Measurements from ENCODE around the gene MYO16.
"Not testable (repeated sequence)": the region's sequence is repeated elsewhere in the genome, so short reads cannot be mapped to it uniquely, and the experiment has no call there.

The MYO16 gene

GRCh38 chr13:108902405-108903155 lies 273.2 kb downstream of the MYO16 start:
- Histone ChIP-seq H3K4me3 (ENCODE audit: insufficient read length, low read depth) (no peak overlapping the region), H3K27me3 (ENCODE audit: insufficient read depth, insufficient read length) (no peaks in the 10 kb centered on the region), H3K36me3 (ENCODE audit: insufficient read depth, insufficient read length, low read length) (no peaks in the 10 kb centered on the region), H3K9me3 (ENCODE audit: insufficient read depth, low read length) (0 out of 2 replicates have a peak, but pooled peaks cover 4% of the 10 kb centered on the region), H3K4me1 (ENCODE audit: insufficient read depth, insufficient read length) (no peaks in the 10 kb centered on the region), H3K9ac (ENCODE audit: insufficient read length, low read depth) (no peak overlapping the region)
- DNase-seq (ENCODE audit: low read depth, low spot score): no peak
- TF ChIP-seq ZNF274 (IDR thresholded peaks at IDR 0.05; ENCODE audit: low read depth, low read length) (no peak), SUZ12 (IDR thresholded peaks at IDR 0.05; ENCODE audit: extremely low read depth, insufficient read depth, insufficient read length) (no peak), YY1 (IDR thresholded peaks at IDR 0.05; ENCODE audit: insufficient read depth, insufficient read length) (no peak)

- no peak overlapping the region for H3K4me3 ChIP-seq (ENCODE audit: insufficient read length, low read depth)
- DNase-seq (ENCODE audit: low read depth, low spot score): no peak
- 0 out of 2 replicates have a peak, but pooled peaks cover 4% of the 10 kb centered on the region for H3K9me3 ChIP-seq (ENCODE audit: insufficient read depth, low read length)
- no peaks in the 10 kb centered on the region for H3K36me3 ChIP-seq (ENCODE audit: insufficient read depth, insufficient read length, low read length)
- H3K4me1 ChIP-seq (ENCODE audit: insufficient read depth, insufficient read length): no peaks in the 10 kb centered on the region
- no peak overlapping the region for H3K9ac ChIP-seq (ENCODE audit: insufficient read length, low read depth)
- no peaks in the 10 kb centered on the region for H3K27me3 ChIP-seq (ENCODE audit: insufficient read depth, insufficient read length)
- no peak for TF ChIP-seq YY1 (IDR thresholded peaks at IDR 0.05; ENCODE audit: insufficient read depth, insufficient read length)
- TF ChIP-seq ZNF274 (IDR thresholded peaks at IDR 0.05; ENCODE audit: low read depth, low read length): no peak
- TF ChIP-seq SUZ12 (IDR thresholded peaks at IDR 0.05; ENCODE audit: extremely low read depth, insufficient read depth, insufficient read length): no peak
Measured at GRCh38 chr13:108903613-108904012, 274.2 kb downstream of the MYO16 start.

GRCh38 chr13:108911807-108912206 lies 282.4 kb downstream of the MYO16 start:
- H3K27me3 ChIP-seq (ENCODE audit: insufficient read depth, insufficient read length): no peaks in the 10 kb centered on the region
- peaks cover 4% of the 10 kb centered on the region for H3K4me1 ChIP-seq (ENCODE audit: insufficient read depth, insufficient read length)
- no peak overlapping the region for H3K9ac ChIP-seq (ENCODE audit: insufficient read length, low read depth)
- TF ChIP-seq SUZ12 (IDR thresholded peaks at IDR 0.05; ENCODE audit: extremely low read depth, insufficient read depth, insufficient read length): no peak
- TF ChIP-seq YY1 (IDR thresholded peaks at IDR 0.05; ENCODE audit: insufficient read depth, insufficient read length): no peak
- TF ChIP-seq ZNF274 (IDR thresholded peaks at IDR 0.05; ENCODE audit: low read depth, low read length): no peak
- DNase-seq (ENCODE audit: low read depth, low spot score): no peak
- no peaks in the 10 kb centered on the region for H3K36me3 ChIP-seq (ENCODE audit: insufficient read depth, insufficient read length, low read length)
- no peaks in the 10 kb centered on the region for H3K9me3 ChIP-seq (ENCODE audit: insufficient read depth, low read length)
- no peak overlapping the region for H3K4me3 ChIP-seq (ENCODE audit: insufficient read length, low read depth)

GRCh38 chr13:108913731-108914130 lies 284.3 kb downstream of the MYO16 start:
- H3K4me3 ChIP-seq (ENCODE audit: insufficient read length, low read depth); H3K36me3 ChIP-seq (ENCODE audit: insufficient read depth, insufficient read length, low read length); H3K4me1 ChIP-seq (ENCODE audit: insufficient read depth, insufficient read length); DNase-seq (ENCODE audit: low read depth, low spot score); H3K9ac ChIP-seq (ENCODE audit: insufficient read length, low read depth); H3K27me3 ChIP-seq (ENCODE audit: insufficient read depth, insufficient read length); H3K9me3 ChIP-seq (ENCODE audit: insufficient read depth, low read length): not testable (repeated sequence)

GRCh38 chr13:108915095-108915633 lies 285.8 kb downstream of the MYO16 start:
- Histone ChIP-seq H3K4me1 (ENCODE audit: insufficient read depth, insufficient read length) (peaks cover 4% of the 10 kb centered on the region), H3K9me3 (ENCODE audit: insufficient read depth, low read length) (no peaks in the 10 kb centered on the region), H3K4me3 (ENCODE audit: insufficient read length, low read depth) (no peak overlapping the region), H3K36me3 (ENCODE audit: insufficient read depth, insufficient read length, low read length) (no peaks in the 10 kb centered on the region), H3K27me3 (ENCODE audit: insufficient read depth, insufficient read length) (no peaks in the 10 kb centered on the region), H3K9ac (ENCODE audit: insufficient read length, low read depth) (no peak overlapping the region)
- DNase-seq (ENCODE audit: low read depth, low spot score): no peak
- TF ChIP-seq SUZ12 (IDR thresholded peaks at IDR 0.05; ENCODE audit: extremely low read depth, insufficient read depth, insufficient read length) (no peak), YY1 (IDR thresholded peaks at IDR 0.05; ENCODE audit: insufficient read depth, insufficient read length) (no peak), ZNF274 (IDR thresholded peaks at IDR 0.05; ENCODE audit: low read depth, low read length) (no peak)

GRCh38 chr13:108915634-108916512 lies 286.5 kb downstream of the MYO16 start:
- H3K4me3 ChIP-seq (ENCODE audit: insufficient read length, low read depth): no peak overlapping the region
- H3K27me3 ChIP-seq (ENCODE audit: insufficient read depth, insufficient read length): no peaks in the 10 kb centered on the region
- H3K36me3 ChIP-seq (ENCODE audit: insufficient read depth, insufficient read length, low read length): no peaks in the 10 kb centered on the region
- DNase-seq (ENCODE audit: low read depth, low spot score): peak; percentile 20
- no peaks in the 10 kb centered on the region for H3K9me3 ChIP-seq (ENCODE audit: insufficient read depth, low read length)
- peaks cover 4% of the 10 kb centered on the region for H3K4me1 ChIP-seq (ENCODE audit: insufficient read depth, insufficient read length)
- TF ChIP-seq YY1 (IDR thresholded peaks at IDR 0.05; ENCODE audit: insufficient read depth, insufficient read length): no peak
- no peak overlapping the region for H3K9ac ChIP-seq (ENCODE audit: insufficient read length, low read depth)

- peaks cover 4% of the 10 kb centered on the region for H3K4me1 ChIP-seq (ENCODE audit: insufficient read depth, insufficient read length)
- no peaks in the 10 kb centered on the region for H3K36me3 ChIP-seq (ENCODE audit: insufficient read depth, insufficient read length, low read length)
- H3K9ac ChIP-seq (ENCODE audit: insufficient read length, low read depth): no peak overlapping the region
- no peaks in the 10 kb centered on the region for H3K9me3 ChIP-seq (ENCODE audit: insufficient read depth, low read length)
- no peaks in the 10 kb centered on the region for H3K27me3 ChIP-seq (ENCODE audit: insufficient read depth, insufficient read length)
- H3K4me3 ChIP-seq (ENCODE audit: insufficient read length, low read depth): no peak overlapping the region
- TF ChIP-seq SUZ12 (IDR thresholded peaks at IDR 0.05; ENCODE audit: extremely low read depth, insufficient read depth, insufficient read length) (no peak), YY1 (IDR thresholded peaks at IDR 0.05; ENCODE audit: insufficient read depth, insufficient read length) (no peak), ZNF274 (IDR thresholded peaks at IDR 0.05; ENCODE audit: low read depth, low read length) (no peak)
- no peak for DNase-seq (ENCODE audit: low read depth, low spot score)
Measured at GRCh38 chr13:108917581-108917980, 288.2 kb downstream of the MYO16 start.
